Lower lobe of right lung (tissue), 2 donors: ENCODE results near the gene LGR6. TPM values are rescaled to one million over a fixed set of nuclear protein-coding genes. Genes with fewer than 3 reads are reported as not detected.
A peak's percentile ranks its signal among the peaks of the same experiment; 100 is the strongest.

ENCODE experiments used
- ATAC-seq, 2 donors: fragments of 200-7000 bp; cut with Tn5 transposase; one replicate each; pipeline ENCODE4 v1.9.1; 2020 to 2022; ENCODE audit warnings: mild to moderate bottlenecking in 2 of 2, moderate library complexity in 2 of 2
- DNase-seq: peaks from one replicate; pipeline ENCODE4 v3.0.0-alpha.2; 2020
- H3K27ac ChIP-seq: fragments of 200-600 bp; one replicate; pipeline ENCODE4 v1.8.0; 2022
- H3K27me3 ChIP-seq: fragments of 200-600 bp; one replicate; pipeline ENCODE4 v1.8.0; 2022; ENCODE audit warnings: low read depth
- H3K36me3 ChIP-seq: fragments of 200-600 bp; one replicate; pipeline ENCODE4 v1.8.0; 2022; ENCODE audit warnings: mild to moderate bottlenecking
- H3K4me1 ChIP-seq: fragments of 200-600 bp; one replicate; pipeline ENCODE4 v1.8.0; 2022
- H3K4me3 ChIP-seq: fragments of 200-600 bp; one replicate; pipeline ENCODE4 v1.8.0; 2022; ENCODE audit warnings: mild to moderate bottlenecking
- H3K9me3 ChIP-seq: fragments of 200-600 bp; one replicate; pipeline ENCODE4 v1.8.0; 2022
- intact Hi-C: fragments of 100-400 bp; cut with DNase I; formaldehyde crosslinking; loops from one replicate; pipeline ENCODE4 v1.11.0; 2022
- total RNA-seq: library from RNA; stranded (reverse); fragmentation: NEBNext Ultra II Directional; extraction: Animal tissue kit (Norgen Biotek cat#: 25700); gene quantifications from one replicate; pipeline ENCODE4 v1.2.1, GENCODE V29; 2021
- TF ChIP-seq, protein P1 (sequence below): fragments of 200-600 bp; IDR thresholded peaks from one replicate; pipeline ENCODE4 v1.8.0; 2022; ENCODE audit warnings: antibody characterized with exemption, mild to moderate bottlenecking
- donor health status: DM: no; HTN: yes; CAD: no; lungs with severe emphysema.

LGR6 gene
- total RNA-seq, 1 donor from 2014 or later, result 1.7 TPM

DNA sequence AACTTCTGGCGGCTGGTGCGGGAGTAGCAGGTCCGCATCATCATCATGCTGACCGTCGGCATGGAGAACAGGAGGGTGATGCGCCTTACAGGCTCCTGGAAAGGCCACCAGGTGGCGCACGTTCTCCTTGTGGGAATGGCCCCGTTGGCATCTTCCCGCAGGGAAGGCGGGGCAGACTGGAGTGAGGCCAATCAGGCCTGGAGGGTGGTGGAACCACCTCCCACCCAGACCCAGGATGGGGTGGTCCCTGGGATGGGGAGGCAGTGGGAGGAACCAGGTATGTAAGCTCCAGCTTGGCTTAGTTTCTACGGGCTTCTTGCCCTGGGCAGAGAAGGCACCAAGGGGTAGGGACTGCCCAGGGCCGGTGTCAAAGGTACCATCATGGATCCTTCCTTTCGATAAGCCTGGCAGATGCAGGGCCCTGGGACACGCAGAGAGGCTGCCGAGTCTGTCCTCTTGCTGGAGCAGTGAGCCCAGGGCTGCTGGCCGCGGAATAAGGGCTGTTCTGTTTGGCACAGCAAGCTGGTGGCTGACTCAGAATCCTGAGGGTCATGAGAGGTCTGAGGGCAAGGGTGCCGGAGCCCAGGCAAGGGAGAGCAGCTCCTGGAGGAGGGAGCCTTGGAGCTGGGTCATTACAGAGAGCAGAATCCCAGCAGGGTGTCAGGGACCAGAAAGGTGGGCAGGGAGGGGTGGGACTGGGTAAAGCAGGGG, 8.7 kb upstream of the LGR6 start:
- Histone ChIP-seq H3K36me3 (no peaks in the 10 kb centered on the region), H3K4me1 (peaks cover 4% of the 10 kb centered on the region), H3K9me3 (no peaks in the 10 kb centered on the region), H3K4me3 (no peak overlapping the region), H3K27ac (no peak overlapping the region), H3K27me3 (peaks cover 9% of the 10 kb centered on the region)
- ATAC-seq (peak; percentile 69 to 75), DNase-seq (peak; percentile 92)
- intact Hi-C loops, result no loop called here
- TF ChIP-seq, protein P1, sequence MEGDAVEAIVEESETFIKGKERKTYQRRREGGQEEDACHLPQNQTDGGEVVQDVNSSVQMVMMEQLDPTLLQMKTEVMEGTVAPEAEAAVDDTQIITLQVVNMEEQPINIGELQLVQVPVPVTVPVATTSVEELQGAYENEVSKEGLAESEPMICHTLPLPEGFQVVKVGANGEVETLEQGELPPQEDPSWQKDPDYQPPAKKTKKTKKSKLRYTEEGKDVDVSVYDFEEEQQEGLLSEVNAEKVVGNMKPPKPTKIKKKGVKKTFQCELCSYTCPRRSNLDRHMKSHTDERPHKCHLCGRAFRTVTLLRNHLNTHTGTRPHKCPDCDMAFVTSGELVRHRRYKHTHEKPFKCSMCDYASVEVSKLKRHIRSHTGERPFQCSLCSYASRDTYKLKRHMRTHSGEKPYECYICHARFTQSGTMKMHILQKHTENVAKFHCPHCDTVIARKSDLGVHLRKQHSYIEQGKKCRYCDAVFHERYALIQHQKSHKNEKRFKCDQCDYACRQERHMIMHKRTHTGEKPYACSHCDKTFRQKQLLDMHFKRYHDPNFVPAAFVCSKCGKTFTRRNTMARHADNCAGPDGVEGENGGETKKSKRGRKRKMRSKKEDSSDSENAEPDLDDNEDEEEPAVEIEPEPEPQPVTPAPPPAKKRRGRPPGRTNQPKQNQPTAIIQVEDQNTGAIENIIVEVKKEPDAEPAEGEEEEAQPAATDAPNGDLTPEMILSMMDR, result peak; percentile 85

GRCh38 chr1:202186327-202186726, 7.3 kb upstream of the LGR6 start:
- Histone ChIP-seq H3K9me3 (no peaks in the 10 kb centered on the region), H3K27me3 (peaks cover 4% of the 10 kb centered on the region), H3K4me3 (no peak overlapping the region), H3K4me1 (peaks cover 4% of the 10 kb centered on the region), H3K36me3 (no peaks in the 10 kb centered on the region), H3K27ac (no peak overlapping the region)
- DNase-seq, result no peak
- TF ChIP-seq, protein P1, result no peak
- intact Hi-C loops, result no loop called here
- ATAC-seq, result no peak

DNA sequence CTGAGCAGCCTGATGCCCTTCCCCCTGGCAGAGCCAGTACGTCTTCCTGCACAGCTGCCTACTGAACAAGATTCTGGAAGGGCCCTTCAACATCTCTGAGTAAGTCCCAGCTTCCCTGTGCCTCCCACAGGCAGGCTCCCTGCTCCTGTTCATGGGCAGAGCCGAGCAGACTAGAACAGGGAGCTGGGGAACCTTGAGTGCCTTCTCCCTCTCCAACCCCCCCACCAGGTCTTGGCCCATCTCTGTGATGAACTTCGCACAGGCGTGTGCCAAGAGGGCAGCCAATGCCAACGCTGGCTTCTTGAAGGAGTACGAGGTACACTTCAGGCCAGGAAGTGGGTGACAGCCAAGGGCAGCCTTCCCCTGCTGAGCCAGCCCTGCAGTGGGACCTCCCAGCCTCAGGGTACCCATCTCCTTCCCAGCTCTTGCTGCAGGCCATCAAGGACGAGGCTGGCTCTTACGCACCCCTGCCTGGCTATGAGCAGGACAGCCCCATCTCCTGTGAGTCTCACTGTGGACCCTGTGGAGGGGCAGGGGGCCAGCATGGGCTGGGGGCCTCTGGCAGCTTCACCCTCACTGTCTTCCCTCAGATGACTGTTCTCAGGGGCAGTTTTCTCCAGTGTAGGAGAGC, 6.4 kb upstream of the LGR6 start:
- DNase-seq, result peak; percentile 78

GRCh38 chr1:202187697-202188407, 5.7 kb upstream of the LGR6 start:
- intact Hi-C loops, result no loop called here
- H3K27ac ChIP-seq, result no peak overlapping the region
- H3K4me3 ChIP-seq, result no peak overlapping the region
- no peaks in the 10 kb centered on the region for H3K9me3 ChIP-seq
- no peaks in the 10 kb centered on the region for H3K36me3 ChIP-seq
- H3K4me1 ChIP-seq, result peaks cover 4% of the 10 kb centered on the region
- ATAC-seq, result no peak
- TF ChIP-seq, protein P1, result no peak
- H3K27me3 ChIP-seq, result peaks cover 8% of the 10 kb centered on the region
- no peak for DNase-seq

More for the DNA sequence above, 6.4 kb upstream of the LGR6 start:
- H3K4me3 ChIP-seq, result no peak overlapping the region
- TF ChIP-seq, protein P1, result no peak
- H3K4me1 ChIP-seq, result peaks cover 4% of the 10 kb centered on the region
- peaks cover 4% of the 10 kb centered on the region for H3K27me3 ChIP-seq
- peak; percentile 56 to 77 for ATAC-seq
- H3K36me3 ChIP-seq, result no peaks in the 10 kb centered on the region
- H3K9me3 ChIP-seq, result no peaks in the 10 kb centered on the region
- intact Hi-C loops, result no loop called here
- no peak overlapping the region for H3K27ac ChIP-seq

GRCh38 chr1:202189001-202189790, 4.4 kb upstream of the LGR6 start:
- Histone ChIP-seq H3K27ac (no peak overlapping the region), H3K36me3 (no peaks in the 10 kb centered on the region), H3K4me1 (peaks cover 10% of the 10 kb centered on the region), H3K27me3 (peaks cover 22% of the 10 kb centered on the region), H3K4me3 (no peak overlapping the region), H3K9me3 (no peaks in the 10 kb centered on the region)
- ATAC-seq, result peak; percentile 66 to 68
- intact Hi-C loops, result no loop called here
- DNase-seq, result peak; percentile 87
- TF ChIP-seq, protein P1, result peak; percentile 91
